GM23338 (cell line): ENCODE results near the gene CENPP. TPM values are rescaled to one million over a fixed set of nuclear protein-coding genes. Genes with fewer than 3 reads are reported as not detected.

Experiments
- ATAC-seq: fragments of 200-7000 bp; cut with Tn5 transposase; 3 replicates; pipeline ENCODE4 v1.9.1; 2020
- DNase-seq: peaks from one replicate; pipeline ENCODE4 v3.0.0-alpha.2; 2015; ENCODE audit warnings: low spot score
- H2AFZ ChIP-seq: fragments of 200-600 bp; sonication (generic); 2 replicates; pipeline ENCODE4 v1.8.0; 2016; ENCODE audit warnings: antibody characterized with exemption, mild to moderate bottlenecking, moderate library complexity
- H3F3A ChIP-seq: fragments of 200-600 bp; sonication (generic); replicated peaks from 2 replicates; pipeline ENCODE4 v1.8.0; 2017; ENCODE audit warnings: antibody characterized with exemption, mixed run types, low read depth
- H3K27ac ChIP-seq: fragments of 200-600 bp; sonication (generic); 2 replicates; pipeline ENCODE4 v1.6.1; 2016; ENCODE audit warnings: low read depth
- H3K27me3 ChIP-seq: fragments of 200-600 bp; sonication (generic); 2 replicates; pipeline ENCODE4 v1.8.0; 2016; ENCODE audit warnings: mild to moderate bottlenecking, mixed run types, moderate library complexity; ENCODE audit not compliant: insufficient read depth
- H3K36me3 ChIP-seq: fragments of 200-600 bp; sonication (generic); 2 replicates; pipeline ENCODE4 v1.8.0; 2016; ENCODE audit warnings: mild to moderate bottlenecking; ENCODE audit not compliant: insufficient read depth
- H3K4me1 ChIP-seq: fragments of 200-600 bp; sonication (generic); 2 replicates; pipeline ENCODE4 v1.8.0; 2016; ENCODE audit warnings: mild to moderate bottlenecking, moderate library complexity; ENCODE audit not compliant: insufficient read depth
- H3K4me2 ChIP-seq: fragments of 200-600 bp; sonication (generic); 2 replicates; pipeline ENCODE4 v1.7.1; 2017; ENCODE audit warnings: mixed run types
- H3K4me3 ChIP-seq: fragments of 200-600 bp; sonication (generic); 2 replicates; pipeline ENCODE4 v1.6.1; 2016; ENCODE audit warnings: mixed run types
- H3K79me2 ChIP-seq: fragments of 200-600 bp; sonication (generic); replicated peaks from 2 replicates; pipeline ENCODE4 v1.8.0; 2017; ENCODE audit warnings: mild to moderate bottlenecking; ENCODE audit not compliant: insufficient read depth
- H3K9me2 ChIP-seq: fragments of 200-600 bp; sonication (generic); 2 replicates; pipeline ENCODE4 v1.8.0; 2017; ENCODE audit not compliant: insufficient read depth
- H4K20me1 ChIP-seq: fragments of 200-600 bp; sonication (generic); replicated peaks from 2 replicates; pipeline ENCODE4 v1.8.0; 2017; ENCODE audit warnings: mild to moderate bottlenecking; ENCODE audit not compliant: insufficient read depth
- H3K27ac Mint-ChIP-seq: 2 replicates; pipeline ENCODE4 v1.8.0; 2020; ENCODE audit warnings: inconsistent platforms, mild to moderate bottlenecking, moderate library complexity, mixed read lengths
- H3K27me3 Mint-ChIP-seq: 3 replicates; pipeline ENCODE4 v1.8.0; 2022; ENCODE audit warnings: low read depth, mild to moderate bottlenecking, moderate library complexity, mixed read lengths, inconsistent platforms; ENCODE audit not compliant: insufficient read depth, poor library complexity
- H3K36me3 Mint-ChIP-seq: 3 replicates; pipeline ENCODE4 v1.8.0; 2021; ENCODE audit warnings: low read depth, mild to moderate bottlenecking, inconsistent platforms, moderate library complexity, mixed read lengths
- H3K4me1 Mint-ChIP-seq: 3 replicates; pipeline ENCODE4 v1.8.0; 2020; ENCODE audit warnings: mild to moderate bottlenecking, inconsistent platforms, mixed read lengths
- H3K4me3 Mint-ChIP-seq: 3 replicates; pipeline ENCODE4 v1.8.0; 2021; ENCODE audit warnings: moderate library complexity, mild to moderate bottlenecking, inconsistent platforms, mixed read lengths
- H3K9me3 Mint-ChIP-seq: 3 replicates; pipeline ENCODE4 v1.8.0; 2020; ENCODE audit warnings: moderate library complexity, mild to moderate bottlenecking, inconsistent platforms, mixed read lengths
- ETS1 ChIP-seq: IDR thresholded peaks from 2 replicates; pipeline ENCODE4 v1.6.1; 2016; ENCODE audit warnings: antibody characterized with exemption
- EZH2phosphoT487 ChIP-seq: fragments of 200-600 bp; sonication (generic); IDR thresholded peaks from one replicate; pipeline ENCODE4 v1.8.1; 2018; ENCODE audit warnings: antibody characterized with exemption; ENCODE audit not compliant: unreplicated experiment
- NANOG ChIP-seq: IDR thresholded peaks from 2 replicates; pipeline ENCODE4 v1.6.1; 2016; ENCODE audit warnings: antibody characterized with exemption, borderline replicate concordance
- ZNF331 ChIP-seq: fragments of 250-450 bp; sonication (Bioruptor Pico); IDR thresholded peaks from 2 replicates; pipeline ENCODE4 v1.5.0; 2020; ENCODE audit warnings: low read depth, mild to moderate bottlenecking, moderate library complexity
- ZNF462 ChIP-seq: fragments of 250-450 bp; sonication (Bioruptor Pico); IDR thresholded peaks from 2 replicates; pipeline ENCODE4 v1.5.0; 2020; ENCODE audit warnings: mild to moderate bottlenecking, moderate library complexity
- polyA plus RNA-seq: library from polyadenylated mRNA; unstranded; fragments of >200 nt; fragmentation: Nextera tagmentation; extraction: Ambion mirVana; gene quantifications from 2 replicates; pipeline ENCODE4 v1.2.1, GENCODE V29; 2016
- total RNA-seq: library from RNA; depleted of rRNA; stranded (reverse); fragments of >200 nt; shearing (Covaris generic); gene quantifications from 2 replicates; pipeline ENCODE4 v1.2.3, GENCODE V29; 2014

Gene CENPP
- total and polyA plus RNA-seq, 2 experiments from 2014 or later: 11.0 to 12.6 TPM

- TF ChIP-seq ZNF462 (CRISPR knock-in tag) (no peak), ETS1 (no peak)
These were observed 316.8 kb downstream of the CENPP start (continued) for GRCh38 chr9:92642564-92642963.

GRCh38 chr9:92644278-92644677 is 318.5 kb downstream of the CENPP start:
- no peak for DNase-seq
- H3K4me3 Mint-ChIP-seq: no peak overlapping the region
- TF ChIP-seq ZNF331 (CRISPR knock-in tag) (no peak), EZH2phosphoT487 (no peak), ZNF462 (CRISPR knock-in tag) (no peak), NANOG (no peak)

More at GRCh38 chr9:92644278-92644677, 318.5 kb downstream of the CENPP start:
- Histone ChIP-seq H3K4me3 (no peak overlapping the region), H3K27ac (no peak overlapping the region), H2AFZ (no peak overlapping the region), H4K20me1 (peaks cover 8% of the 10 kb centered on the region; the same call in 1 of the 2 replicates), H3K79me2 (no peaks in the 10 kb centered on the region), H3K36me3 (peaks cover 9% of the 10 kb centered on the region), H3K4me2 (no peak overlapping the region), H3K4me1 (no peaks in the 10 kb centered on the region), H3K27me3 (no peaks in the 10 kb centered on the region), H3F3A (no peaks in the 10 kb centered on the region), H3K9me2 (no peaks in the 10 kb centered on the region)
- no peak for ATAC-seq
- peaks cover 2% of the 10 kb centered on the region for H3K27me3 Mint-ChIP-seq
- no peaks in the 10 kb centered on the region for H3K9me3 Mint-ChIP-seq
- peaks cover 60% of the 10 kb centered on the region for H3K36me3 Mint-ChIP-seq
- H3K4me1 Mint-ChIP-seq: no peaks in the 10 kb centered on the region; the same call in 2 of the 3 replicates
- H3K27ac Mint-ChIP-seq: no peak overlapping the region
